Adrenal gland (tissue), 5 donors: ENCODE data around the gene CAPN15.

Experiments used
- POLR2A ChIP-seq, 2 donors: fragments of 450-650 bp; IDR thresholded peaks; one replicate each; pipeline ENCODE4 v1.6.1; 2017; ENCODE audit warnings: antibody characterized with exemption in 2 of 2, mild to moderate bottlenecking in 2 of 2, moderate library complexity in 1 of 2
- TF ChIP-seq, protein P1 (sequence below), 6 experiments: fragments of 450-650 bp in 4 of 6; fragments of 200-600 bp in 2 of 6; sonication (generic) in 1 of 6; IDR thresholded peaks; 1 replicate in 5 of 6; 2 replicates in 1 of 6; pipeline versions ENCODE4 v1.5.1 to v1.8.0; 2016 to 2021; ENCODE audit warnings: antibody characterized with exemption in 6 of 6, mild to moderate bottlenecking in 2 of 6, moderate library complexity in 1 of 6
- donor health status: DM: no; HTN: no; CAD: no.

DNA sequence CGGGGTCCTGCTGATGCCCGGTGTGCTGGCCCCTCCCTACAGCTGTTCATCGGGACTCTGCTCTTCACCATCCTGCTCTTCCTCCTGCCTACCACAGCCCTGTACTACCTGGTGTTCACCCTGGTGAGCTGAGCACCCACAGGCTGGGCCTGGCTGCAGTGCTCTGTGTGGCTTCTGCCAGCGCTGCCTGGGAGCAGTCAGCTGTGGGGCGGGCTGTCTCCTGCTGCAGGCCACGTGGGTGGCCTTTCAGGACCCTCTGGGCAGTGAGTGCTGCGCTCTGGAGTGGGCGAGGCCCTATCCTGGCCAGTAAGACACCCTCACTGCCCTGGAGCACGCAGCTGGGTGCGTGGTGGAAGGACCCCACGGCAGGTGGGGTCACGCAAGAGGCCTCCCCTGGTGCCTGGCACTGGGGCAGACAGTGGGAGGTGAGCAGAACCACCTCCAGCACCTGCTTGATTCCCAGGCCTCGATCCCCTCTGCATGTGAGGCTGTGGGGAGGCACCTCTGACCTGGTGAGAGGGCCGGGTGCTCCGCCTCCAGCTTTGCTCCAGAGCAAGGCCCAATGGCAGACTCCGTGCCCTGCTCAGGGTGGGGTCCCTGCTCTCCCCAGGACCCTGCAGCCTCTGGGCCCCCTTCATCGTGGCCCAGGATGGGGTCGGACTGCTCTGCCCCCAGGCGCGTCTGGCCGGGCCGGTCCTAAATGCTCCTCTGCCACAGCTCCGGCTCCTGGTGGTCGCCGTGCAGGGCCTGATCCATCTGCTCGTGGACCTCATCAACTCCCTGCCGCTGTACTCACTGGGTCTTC is 52.8 kb downstream of the CAPN15 start:
- TF ChIP-seq, protein P1, sequence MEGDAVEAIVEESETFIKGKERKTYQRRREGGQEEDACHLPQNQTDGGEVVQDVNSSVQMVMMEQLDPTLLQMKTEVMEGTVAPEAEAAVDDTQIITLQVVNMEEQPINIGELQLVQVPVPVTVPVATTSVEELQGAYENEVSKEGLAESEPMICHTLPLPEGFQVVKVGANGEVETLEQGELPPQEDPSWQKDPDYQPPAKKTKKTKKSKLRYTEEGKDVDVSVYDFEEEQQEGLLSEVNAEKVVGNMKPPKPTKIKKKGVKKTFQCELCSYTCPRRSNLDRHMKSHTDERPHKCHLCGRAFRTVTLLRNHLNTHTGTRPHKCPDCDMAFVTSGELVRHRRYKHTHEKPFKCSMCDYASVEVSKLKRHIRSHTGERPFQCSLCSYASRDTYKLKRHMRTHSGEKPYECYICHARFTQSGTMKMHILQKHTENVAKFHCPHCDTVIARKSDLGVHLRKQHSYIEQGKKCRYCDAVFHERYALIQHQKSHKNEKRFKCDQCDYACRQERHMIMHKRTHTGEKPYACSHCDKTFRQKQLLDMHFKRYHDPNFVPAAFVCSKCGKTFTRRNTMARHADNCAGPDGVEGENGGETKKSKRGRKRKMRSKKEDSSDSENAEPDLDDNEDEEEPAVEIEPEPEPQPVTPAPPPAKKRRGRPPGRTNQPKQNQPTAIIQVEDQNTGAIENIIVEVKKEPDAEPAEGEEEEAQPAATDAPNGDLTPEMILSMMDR (IDR thresholded peaks at IDR 0.05): no peak
- TF ChIP-seq POLR2A (IDR thresholded peaks at IDR 0.05): no peak
